Ascending aorta (tissue), 2 donors: ENCODE measurements around the gene RIMS4. TPM values are rescaled to one million over a fixed set of nuclear protein-coding genes. Genes with fewer than 3 reads are reported as not detected.

Experiments used
- DNase-seq, 2 donors: peaks; one replicate each; pipeline ENCODE4 v3.0.0-alpha.2; 2019; ENCODE audit warnings: low spot score in 2 of 2
- H3K27ac ChIP-seq, 2 donors: fragments of 200-600 bp; sonication (generic); one replicate each; pipeline ENCODE4 v1.5.1; 2016 to 2017; ENCODE audit warnings: mild to moderate bottlenecking in 1 of 2
- H3K27me3 ChIP-seq: fragments of 200-600 bp; sonication (generic); one replicate; pipeline ENCODE4 v1.5.1; 2017
- H3K36me3 ChIP-seq, 2 donors: fragments of 200-600 bp; sonication (generic); one replicate each; pipeline ENCODE4 v1.5.1; 2016
- H3K4me1 ChIP-seq, 2 donors: fragments of 200-600 bp; sonication (generic); one replicate each; pipeline ENCODE4 v1.5.1; 2016 to 2017; ENCODE audit warnings: mild to moderate bottlenecking in 1 of 2
- H3K4me3 ChIP-seq, 2 donors: fragments of 200-600 bp; sonication (generic); one replicate each; pipeline ENCODE4 v1.5.1; 2016 to 2017; ENCODE audit warnings: mild to moderate bottlenecking in 1 of 2
- H3K9me3 ChIP-seq, 2 donors: fragments of 200-600 bp; sonication (generic); one replicate each; pipeline ENCODE4 v1.5.1; 2016
- CTCF ChIP-seq, 3 experiments: fragments of 200-600 bp in 2 of 3; fragments of 450-650 bp in 1 of 3; sonication (generic) in 2 of 3; IDR thresholded peaks; one replicate each; pipeline ENCODE4 v1.5.1; 2016 to 2019; ENCODE audit warnings: antibody characterized with exemption in 3 of 3, mild to moderate bottlenecking in 1 of 3, moderate library complexity in 1 of 3
- intact Hi-C: fragments of 100-400 bp; cut with DNase I; formaldehyde crosslinking; loops from one replicate; pipeline ENCODE4 v1.15.1; 2023
- total RNA-seq: library from RNA; depleted of rRNA; stranded (reverse); fragments of >200 nt; gene quantifications from one replicate; pipeline ENCODE4 v1.1.0, GENCODE V29; 2016

RIMS4 gene
- total RNA-seq, 1 donor from 2014 or later = 4.0 TPM

GRCh38 chr20:44835116-44835515 is 24.8 kb upstream of the RIMS4 start:
- no peaks in the 10 kb centered on the region for H3K4me1 ChIP-seq
- no peak overlapping the region for H3K27ac ChIP-seq
- H3K36me3 ChIP-seq = no peaks in the 10 kb centered on the region
- DNase-seq = no peak
- H3K27me3 ChIP-seq = no peaks in the 10 kb centered on the region
- no peak overlapping the region for H3K4me3 ChIP-seq
- no peaks in the 10 kb centered on the region for H3K9me3 ChIP-seq
- TF ChIP-seq CTCF (IDR thresholded peaks at IDR 0.05) = no peak
- intact Hi-C loops = no loop called here

- H3K9me3 ChIP-seq = no peaks in the 10 kb centered on the region
- H3K27me3 ChIP-seq = no peaks in the 10 kb centered on the region
- intact Hi-C loops = no loop called here
- no peaks in the 10 kb centered on the region for H3K4me1 ChIP-seq
- DNase-seq = no peak
- H3K4me3 ChIP-seq = no peak overlapping the region
- no peaks in the 10 kb centered on the region for H3K36me3 ChIP-seq
- H3K27ac ChIP-seq = no peak overlapping the region
- TF ChIP-seq CTCF (IDR thresholded peaks at IDR 0.05) = no peak
Measured at GRCh38 chr20:44834693-44835092, 24.3 kb upstream of the RIMS4 start.

- no peak for DNase-seq
- Histone ChIP-seq H3K36me3 (no peaks in the 10 kb centered on the region), H3K4me1 (no peaks in the 10 kb centered on the region), H3K27me3 (no peaks in the 10 kb centered on the region), H3K9me3 (no peaks in the 10 kb centered on the region), H3K27ac (no peak overlapping the region), H3K4me3 (no peak overlapping the region)
- intact Hi-C loops = no loop called here
- no peak for TF ChIP-seq CTCF (IDR thresholded peaks at IDR 0.05)
Measured at GRCh38 chr20:44833437-44833836, 23.1 kb upstream of the RIMS4 start.

- DNase-seq = no peak
- Histone ChIP-seq H3K27ac (no peak overlapping the region), H3K27me3 (no peaks in the 10 kb centered on the region), H3K4me1 (no peaks in the 10 kb centered on the region), H3K9me3 (no peaks in the 10 kb centered on the region), H3K36me3 (no peaks in the 10 kb centered on the region), H3K4me3 (no peak overlapping the region)
- intact Hi-C loops = no loop called here
- TF ChIP-seq CTCF (IDR thresholded peaks at IDR 0.05) = no peak
Measured at GRCh38 chr20:44832724-44833123, 22.4 kb upstream of the RIMS4 start.

- intact Hi-C loops = no loop called here
- H3K9me3 ChIP-seq = no peaks in the 10 kb centered on the region
- no peak for TF ChIP-seq CTCF (IDR thresholded peaks at IDR 0.05)
- no peaks in the 10 kb centered on the region for H3K36me3 ChIP-seq
- no peaks in the 10 kb centered on the region for H3K27me3 ChIP-seq
- DNase-seq = no peak
- H3K4me1 ChIP-seq = no peaks in the 10 kb centered on the region
- H3K4me3 ChIP-seq = no peak overlapping the region
- H3K27ac ChIP-seq = no peak overlapping the region
Measured at GRCh38 chr20:44830995-44831394, 20.6 kb upstream of the RIMS4 start.

- no peak overlapping the region for H3K27ac ChIP-seq
- H3K4me1 ChIP-seq = no peaks in the 10 kb centered on the region
- no peak for TF ChIP-seq CTCF (IDR thresholded peaks at IDR 0.05)
- no peak for DNase-seq
- no peaks in the 10 kb centered on the region for H3K27me3 ChIP-seq
- H3K4me3 ChIP-seq = no peak overlapping the region
- no peaks in the 10 kb centered on the region for H3K36me3 ChIP-seq
- intact Hi-C loops = no loop called here
- no peaks in the 10 kb centered on the region for H3K9me3 ChIP-seq
Measured at GRCh38 chr20:44830523-44830922, 20.2 kb upstream of the RIMS4 start.
